ENCODE data around the gene NKIRAS1. TPM values are rescaled to one million over a fixed set of nuclear protein-coding genes. Genes with fewer than 3 reads are reported as not detected.

NKIRAS1 gene
- total RNA-seq, 4 donors from 2014 or later: 6.7 to 9.5 (median 9.0) TPM

- H3K36me3 ChIP-seq: no peaks in the 10 kb centered on the region
- H3K9me3 ChIP-seq: no peaks in the 10 kb centered on the region
- WGBS: 81% methylated on average over 3 of the region's 3 CpGs
- no peak for DNase-seq (ENCODE audit: low spot score in 2 of 2)
- no peaks in the 10 kb centered on the region for H3K27me3 ChIP-seq
- TF ChIP-seq, protein P1, sequence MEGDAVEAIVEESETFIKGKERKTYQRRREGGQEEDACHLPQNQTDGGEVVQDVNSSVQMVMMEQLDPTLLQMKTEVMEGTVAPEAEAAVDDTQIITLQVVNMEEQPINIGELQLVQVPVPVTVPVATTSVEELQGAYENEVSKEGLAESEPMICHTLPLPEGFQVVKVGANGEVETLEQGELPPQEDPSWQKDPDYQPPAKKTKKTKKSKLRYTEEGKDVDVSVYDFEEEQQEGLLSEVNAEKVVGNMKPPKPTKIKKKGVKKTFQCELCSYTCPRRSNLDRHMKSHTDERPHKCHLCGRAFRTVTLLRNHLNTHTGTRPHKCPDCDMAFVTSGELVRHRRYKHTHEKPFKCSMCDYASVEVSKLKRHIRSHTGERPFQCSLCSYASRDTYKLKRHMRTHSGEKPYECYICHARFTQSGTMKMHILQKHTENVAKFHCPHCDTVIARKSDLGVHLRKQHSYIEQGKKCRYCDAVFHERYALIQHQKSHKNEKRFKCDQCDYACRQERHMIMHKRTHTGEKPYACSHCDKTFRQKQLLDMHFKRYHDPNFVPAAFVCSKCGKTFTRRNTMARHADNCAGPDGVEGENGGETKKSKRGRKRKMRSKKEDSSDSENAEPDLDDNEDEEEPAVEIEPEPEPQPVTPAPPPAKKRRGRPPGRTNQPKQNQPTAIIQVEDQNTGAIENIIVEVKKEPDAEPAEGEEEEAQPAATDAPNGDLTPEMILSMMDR (IDR thresholded peaks at IDR 0.05): no peak
- TF ChIP-seq EP300 (IDR thresholded peaks at IDR 0.05): no peak
- no peak for TF ChIP-seq POLR2A (IDR thresholded peaks at IDR 0.05)
- no peak overlapping the region for H3K27ac ChIP-seq
- H3K4me1 ChIP-seq: peaks cover 12% of the 10 kb centered on the region
- no peak overlapping the region for H3K4me3 ChIP-seq
Observed at GRCh38 chr3:23931597-23931996, 14.8 kb upstream of the NKIRAS1 start.

DNA sequence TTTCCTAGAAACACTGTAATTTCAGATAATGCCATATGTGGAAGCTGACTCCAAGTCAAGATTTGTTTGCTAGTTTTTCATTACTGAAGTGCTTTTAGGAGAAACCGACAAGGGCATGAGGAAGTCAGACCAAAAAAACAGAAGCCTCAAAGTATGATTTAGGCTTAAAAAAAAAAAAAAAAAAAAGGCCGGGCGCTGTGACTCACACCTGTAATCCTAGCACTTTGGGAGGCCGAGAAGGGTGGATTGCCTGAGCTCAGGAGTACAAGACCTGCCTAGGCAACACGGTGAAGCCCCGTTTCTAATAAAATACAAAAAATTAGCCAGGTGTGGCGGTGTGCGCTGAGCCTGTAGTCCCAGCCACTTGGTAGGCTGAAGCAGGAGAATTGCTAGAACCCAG is 11.7 kb upstream of the NKIRAS1 start:
- no peak for DNase-seq (ENCODE audit: low spot score in 2 of 2)
- peaks cover 12% of the 10 kb centered on the region for H3K4me1 ChIP-seq
- 53% methylated on average over 8 of the region's 8 CpGs for WGBS
- H3K27ac ChIP-seq: no peak overlapping the region
- no peaks in the 10 kb centered on the region for H3K36me3 ChIP-seq
- H3K4me3 ChIP-seq: no peak overlapping the region
- TF ChIP-seq, protein P1 (IDR thresholded peaks at IDR 0.05): no peak
- TF ChIP-seq POLR2AphosphoS5 (IDR thresholded peaks at IDR 0.05): no peak
- TF ChIP-seq POLR2A (IDR thresholded peaks at IDR 0.05): no peak
- no peak for TF ChIP-seq EP300 (IDR thresholded peaks at IDR 0.05)
- no peaks in the 10 kb centered on the region for H3K9me3 ChIP-seq
- H3K27me3 ChIP-seq: no peaks in the 10 kb centered on the region

DNA sequence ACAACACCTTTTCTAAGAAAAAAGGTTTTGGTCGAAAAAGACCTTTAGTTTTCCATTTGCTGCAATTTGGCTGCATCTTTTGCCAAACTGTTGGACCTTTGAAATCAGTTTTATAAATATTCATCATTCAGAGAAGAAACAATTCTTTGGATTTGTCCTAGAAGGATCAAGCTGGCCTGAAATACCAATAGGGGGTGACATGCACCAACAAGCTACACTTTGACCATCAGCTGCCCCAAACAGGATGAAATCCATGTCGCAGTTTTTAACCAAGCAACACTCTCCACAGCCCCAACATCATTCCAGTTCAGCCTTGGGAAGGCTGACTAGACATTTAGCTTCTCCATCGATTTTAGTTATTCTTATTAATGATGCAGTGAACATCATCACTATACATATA is 9.9 kb upstream of the NKIRAS1 start:
- 87% methylated on average over 3 of the region's 3 CpGs for WGBS
- Histone ChIP-seq H3K27ac (no peak overlapping the region), H3K4me1 (peaks cover 12% of the 10 kb centered on the region), H3K36me3 (peaks cover 11% of the 10 kb centered on the region), H3K27me3 (no peaks in the 10 kb centered on the region), H3K9me3 (no peaks in the 10 kb centered on the region), H3K4me3 (no peak overlapping the region)
- DNase-seq (ENCODE audit: low spot score in 2 of 2): no peak
- TF ChIP-seq, protein P1 (IDR thresholded peaks at IDR 0.05): no peak
- no peak for TF ChIP-seq POLR2AphosphoS5 (IDR thresholded peaks at IDR 0.05)
- no peak for TF ChIP-seq POLR2A (IDR thresholded peaks at IDR 0.05)
- TF ChIP-seq EP300 (IDR thresholded peaks at IDR 0.05): no peak

DNA sequence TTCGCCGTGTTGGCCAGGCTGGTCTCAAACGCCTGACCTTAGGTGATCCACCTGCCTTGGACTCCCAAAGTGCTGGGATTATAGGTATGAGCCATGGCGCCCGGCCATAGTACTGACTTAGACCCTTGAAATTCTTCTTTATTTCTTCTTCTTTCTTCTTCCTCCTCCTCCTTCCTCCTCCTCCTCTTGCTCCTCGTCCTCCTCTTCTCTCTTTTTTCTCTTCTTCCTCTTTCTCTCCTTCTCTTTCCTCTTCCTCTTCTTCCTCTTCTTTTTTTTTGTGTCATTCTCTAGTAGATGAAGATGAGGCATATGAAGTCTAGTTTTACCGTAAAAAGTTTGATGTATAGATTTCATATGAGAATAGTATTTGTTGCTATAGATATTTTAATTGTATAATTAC is 9.5 kb upstream of the NKIRAS1 start:
- Histone ChIP-seq H3K4me1 (peaks cover 12% of the 10 kb centered on the region), H3K36me3 (peaks cover 14% of the 10 kb centered on the region), H3K4me3 (no peak overlapping the region), H3K27ac (no peak overlapping the region), H3K9me3 (no peaks in the 10 kb centered on the region), H3K27me3 (no peaks in the 10 kb centered on the region)
- no peak for DNase-seq (ENCODE audit: low spot score in 2 of 2)
- 96% methylated on average over 7 of the region's 7 CpGs for WGBS
- TF ChIP-seq POLR2A (IDR thresholded peaks at IDR 0.05) (no peak), POLR2AphosphoS5 (IDR thresholded peaks at IDR 0.05) (no peak)
- TF ChIP-seq, protein P1 (IDR thresholded peaks at IDR 0.05): no peak

DNA sequence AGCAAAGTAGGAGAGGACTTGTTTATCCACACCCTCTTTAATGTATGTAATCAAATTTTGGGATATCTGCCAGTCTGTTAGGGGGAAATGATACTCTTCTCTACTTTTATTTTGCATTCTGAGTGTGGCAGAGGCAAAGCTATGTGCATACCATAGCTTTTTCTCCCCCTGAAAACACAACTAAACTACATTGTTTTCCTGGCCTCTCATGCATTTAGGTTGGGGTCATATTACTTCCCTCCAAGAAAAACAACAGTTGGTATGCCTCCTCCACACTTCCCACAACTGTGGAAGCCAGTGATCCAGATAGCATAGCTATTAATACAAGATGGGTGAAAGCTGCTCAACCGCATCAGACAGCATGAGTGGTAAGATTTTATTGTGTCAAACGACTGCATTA is 7.0 kb upstream of the NKIRAS1 start:
- Histone ChIP-seq H3K9me3 (no peaks in the 10 kb centered on the region), H3K4me3 (no peak overlapping the region), H3K4me1 (peaks cover 24% of the 10 kb centered on the region), H3K36me3 (peaks cover 36% of the 10 kb centered on the region), H3K27me3 (no peaks in the 10 kb centered on the region), H3K27ac (no peak overlapping the region)
- DNase-seq (ENCODE audit: low spot score in 2 of 2): no peak
- TF ChIP-seq EP300 (IDR thresholded peaks at IDR 0.05): no peak
- no peak for TF ChIP-seq POLR2A (IDR thresholded peaks at IDR 0.05)
- no peak for TF ChIP-seq POLR2AphosphoS5 (IDR thresholded peaks at IDR 0.05)
- TF ChIP-seq, protein P1 (IDR thresholded peaks at IDR 0.05): no peak
- 92% methylated on average over 2 of the region's 2 CpGs for WGBS

Data from suprapubic skin (tissue), 4 donors.